ENCODE data around the gene KNDC1.

Gene KNDC1

DNA sequence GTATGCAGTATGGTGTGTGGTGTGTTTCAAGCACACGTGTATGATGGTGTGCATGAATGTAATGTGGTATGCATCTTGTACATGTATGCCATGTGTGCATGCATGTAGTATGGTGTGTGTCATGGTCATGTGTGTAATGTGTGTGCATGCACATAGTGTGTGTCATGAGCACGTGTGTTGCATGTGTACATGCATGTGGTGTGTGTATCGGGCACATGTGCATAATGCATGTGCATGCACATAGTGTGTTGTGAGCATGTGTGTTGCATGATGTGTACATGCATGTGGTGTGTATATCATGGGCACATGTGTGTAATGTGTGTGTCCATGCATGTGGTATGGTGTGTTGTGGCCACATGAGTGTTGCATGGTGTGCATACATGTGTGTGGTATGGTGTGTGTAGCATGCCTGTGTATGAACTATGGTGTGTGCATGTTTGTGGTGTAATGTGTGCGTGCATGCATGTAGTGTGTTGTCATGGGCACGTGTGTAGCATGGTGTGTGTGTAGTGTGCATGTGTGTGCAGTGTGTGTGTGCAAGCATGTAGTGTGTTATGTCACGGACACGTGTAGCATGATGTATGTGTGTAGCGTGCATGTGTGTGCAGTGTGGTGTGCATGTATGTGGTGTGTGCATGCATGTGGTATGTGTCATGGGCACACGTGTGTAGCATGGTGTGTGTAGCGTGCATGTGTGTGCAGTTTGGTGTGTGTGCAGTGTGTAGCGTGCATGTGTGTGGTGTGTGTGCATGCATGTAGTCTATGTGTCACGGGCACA, 17.6 kb downstream of the KNDC1 start:
- no peak for TF ChIP-seq REST (IDR thresholded peaks at IDR 0.05; ENCODE audit: insufficient read depth in 1 of 2, low read depth in 2 of 2, low read length in 2 of 2)
- no peak for TF ChIP-seq FOXP2 (optimal IDR thresholded peaks at IDR 0.05; ENCODE audit: borderline replicate concordance, extremely low read depth, extremely low read length, insufficient read depth)
- no peak for TF ChIP-seq TAF1 (IDR thresholded peaks at IDR 0.05; ENCODE audit: borderline replicate concordance, insufficient read depth, low read length)
- TF ChIP-seq SIN3A (IDR thresholded peaks at IDR 0.05; ENCODE audit: borderline replicate concordance, insufficient read depth, low read length) = no peak
- no peak for TF ChIP-seq POLR2AphosphoS5 (IDR thresholded peaks at IDR 0.05; ENCODE audit: low read depth, low read length)

DNA sequence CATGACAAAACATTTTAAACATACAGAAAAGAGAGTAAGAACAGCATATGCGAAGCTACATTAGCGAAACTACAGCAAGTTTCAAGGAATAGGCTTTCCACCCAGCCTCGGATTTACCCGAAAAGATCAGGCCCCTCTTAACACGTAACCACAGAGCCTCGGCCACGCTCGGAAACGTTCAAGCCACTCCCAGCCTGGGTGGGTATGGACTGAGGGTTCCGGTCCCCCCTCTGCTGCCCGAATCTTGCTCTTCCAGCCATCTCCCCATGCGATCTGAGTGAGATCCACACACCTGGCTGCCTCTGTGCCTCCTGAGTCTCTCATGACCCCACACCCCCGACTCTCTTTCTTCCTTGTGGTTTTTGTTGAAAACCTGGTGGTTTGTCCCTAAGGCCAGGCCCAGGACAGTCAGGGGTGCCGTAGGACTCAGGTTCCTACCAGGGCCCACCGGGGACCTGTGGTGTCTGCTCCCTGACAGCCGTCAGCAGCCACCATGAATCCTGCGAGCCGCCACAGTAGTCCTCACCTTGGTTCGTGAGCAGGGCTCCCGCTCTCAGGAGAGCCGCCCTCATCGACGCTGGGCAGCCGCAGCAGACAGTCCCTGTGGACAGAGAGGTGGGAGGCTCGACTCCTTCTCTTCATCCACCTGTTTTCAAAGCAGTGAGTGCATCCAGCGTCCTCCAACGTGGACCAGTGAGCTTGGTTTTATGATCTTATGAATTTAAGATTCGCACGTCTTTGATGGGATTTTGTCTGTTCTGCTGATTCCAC, 18.5 kb downstream of the KNDC1 start:
- TF ChIP-seq POLR2AphosphoS5 (IDR thresholded peaks at IDR 0.05; ENCODE audit: low read depth, low read length) (no peak), REST (IDR thresholded peaks at IDR 0.05; ENCODE audit: insufficient read depth in 1 of 2, low read depth in 2 of 2, low read length in 2 of 2) (no peak), SIN3A (IDR thresholded peaks at IDR 0.05; ENCODE audit: borderline replicate concordance, insufficient read depth, low read length) (no peak), TAF1 (IDR thresholded peaks at IDR 0.05; ENCODE audit: borderline replicate concordance, insufficient read depth, low read length) (no peak), FOXP2 (optimal IDR thresholded peaks at IDR 0.05; ENCODE audit: borderline replicate concordance, extremely low read depth, extremely low read length, insufficient read depth) (no peak)

DNA sequence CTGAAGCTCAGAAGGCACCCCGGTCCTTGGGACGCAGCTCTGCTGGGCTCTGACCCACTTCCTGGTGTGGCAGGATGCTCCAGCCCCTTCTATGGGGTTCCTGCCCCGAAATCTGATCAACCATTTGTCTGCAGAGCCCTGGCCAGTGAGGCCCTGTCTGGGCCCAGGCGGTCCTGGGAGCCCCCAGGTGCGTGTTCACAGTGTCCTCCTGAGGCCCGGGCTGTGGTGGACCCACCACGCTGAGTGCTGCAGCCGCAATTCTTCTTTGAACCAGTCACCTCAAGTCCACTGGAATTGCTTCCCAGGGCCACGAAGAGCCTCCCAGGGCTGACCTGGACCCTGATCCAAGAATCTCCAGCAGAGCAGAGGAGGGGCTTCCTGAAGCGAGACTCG, 19.1 kb downstream of the KNDC1 start:
- TF ChIP-seq REST (IDR thresholded peaks at IDR 0.05; ENCODE audit: insufficient read depth in 1 of 2, low read depth in 2 of 2, low read length in 2 of 2) = no peak
- TF ChIP-seq FOXP2 (optimal IDR thresholded peaks at IDR 0.05; ENCODE audit: borderline replicate concordance, extremely low read depth, extremely low read length, insufficient read depth) = no peak
- no peak for TF ChIP-seq POLR2AphosphoS5 (IDR thresholded peaks at IDR 0.05; ENCODE audit: low read depth, low read length)
- TF ChIP-seq TAF1 (IDR thresholded peaks at IDR 0.05; ENCODE audit: borderline replicate concordance, insufficient read depth, low read length) = no peak
- no peak for TF ChIP-seq SIN3A (IDR thresholded peaks at IDR 0.05; ENCODE audit: borderline replicate concordance, insufficient read depth, low read length)

- no peak for TF ChIP-seq POLR2AphosphoS5 (IDR thresholded peaks at IDR 0.05; ENCODE audit: low read depth, low read length)
- no peak for TF ChIP-seq TAF1 (IDR thresholded peaks at IDR 0.05; ENCODE audit: borderline replicate concordance, insufficient read depth, low read length)
- TF ChIP-seq SIN3A (IDR thresholded peaks at IDR 0.05; ENCODE audit: borderline replicate concordance, insufficient read depth, low read length) = no peak
- no peak for TF ChIP-seq FOXP2 (optimal IDR thresholded peaks at IDR 0.05; ENCODE audit: borderline replicate concordance, extremely low read depth, extremely low read length, insufficient read depth)
- TF ChIP-seq REST (IDR thresholded peaks at IDR 0.05; ENCODE audit: insufficient read depth in 1 of 2, low read depth in 2 of 2, low read length in 2 of 2) = no peak
Measured at GRCh38 chr10:133179651-133180050, 19.6 kb downstream of the KNDC1 start.
